Kidney tubule cell (primary cell): Measurements from ENCODE around the gene SMR3A.
A peak's percentile ranks its signal among the peaks of the same experiment; 100 is the strongest.

ENCODE experiments used
- DNase-seq: peaks from one replicate; pipeline ENCODE4 v3.0.0-alpha.2; 2018; ENCODE audit warnings: low spot score

SMR3A gene

DNA sequence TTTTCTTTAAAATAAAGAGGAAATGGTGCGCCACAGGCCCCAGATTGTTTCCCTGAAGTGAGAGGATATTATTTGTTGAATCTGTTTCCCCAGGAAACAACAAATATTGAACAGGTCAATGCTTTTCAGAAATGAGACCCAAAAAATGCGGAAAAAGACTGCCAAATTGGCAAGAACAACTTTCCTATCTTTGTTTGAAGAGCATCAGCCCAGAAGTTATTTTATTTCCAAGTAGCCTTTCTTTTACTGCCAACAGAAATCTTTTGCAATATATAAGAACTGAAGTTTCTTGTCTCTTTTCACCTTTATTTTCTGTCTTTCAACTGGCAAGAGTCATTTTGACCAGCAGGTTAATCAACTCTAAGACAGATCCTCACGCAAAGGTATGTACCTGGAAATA is at the start of gene SMR3A:
SMR3A (plus strand) TSS at position 301 of the 400 bp plus-strand sequence. CDS start 1,356 bp downstream, outside the sequence.
- no peak for DNase-seq

GRCh38 chr4:70313736-70314135 is 46.8 kb upstream of the SMR3A start:
- DNase-seq, result no peak

GRCh38 chr4:70315928-70316327 is 44.6 kb upstream of the SMR3A start:
- DNase-seq, result no peak

GRCh38 chr4:70326052-70326451 is 34.5 kb upstream of the SMR3A start:
- no peak for DNase-seq

- no peak for DNase-seq
Measured at GRCh38 chr4:70334681-70335080, 25.9 kb upstream of the SMR3A start, which contains the start of gene CABS1. TSS of gene CABS1 (plus strand) at chr4:70334981. CDS start at chr4:70335040, 59 bp downstream.

- DNase-seq, result no peak
Measured at GRCh38 chr4:70336043-70336442, 24.5 kb upstream of the SMR3A start.

DNA sequence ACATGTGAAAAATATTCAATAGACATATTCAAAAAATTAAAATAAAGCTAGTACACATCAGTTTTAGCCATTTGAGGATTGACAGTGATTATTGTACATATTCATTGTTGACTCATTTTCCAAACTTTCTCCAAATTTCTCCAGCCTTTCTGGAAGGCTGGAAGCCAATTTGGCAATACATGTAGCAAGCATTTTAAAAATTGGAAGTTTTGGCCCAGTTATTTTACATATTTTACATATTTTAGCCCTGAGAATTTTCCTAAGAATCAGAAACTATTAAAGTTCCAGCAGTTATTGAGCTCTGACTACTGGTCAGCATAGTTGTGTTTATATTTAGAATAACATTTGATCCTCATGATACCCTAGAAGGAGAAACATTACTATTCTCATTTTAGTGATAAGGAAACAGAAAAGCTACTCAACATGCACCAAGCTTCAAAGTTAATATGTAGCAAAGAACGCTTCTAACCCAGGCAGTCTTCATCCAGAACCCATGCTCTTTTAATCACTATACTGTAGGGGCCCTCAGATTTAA is 22.6 kb upstream of the SMR3A start:
- no peak for DNase-seq

DNA sequence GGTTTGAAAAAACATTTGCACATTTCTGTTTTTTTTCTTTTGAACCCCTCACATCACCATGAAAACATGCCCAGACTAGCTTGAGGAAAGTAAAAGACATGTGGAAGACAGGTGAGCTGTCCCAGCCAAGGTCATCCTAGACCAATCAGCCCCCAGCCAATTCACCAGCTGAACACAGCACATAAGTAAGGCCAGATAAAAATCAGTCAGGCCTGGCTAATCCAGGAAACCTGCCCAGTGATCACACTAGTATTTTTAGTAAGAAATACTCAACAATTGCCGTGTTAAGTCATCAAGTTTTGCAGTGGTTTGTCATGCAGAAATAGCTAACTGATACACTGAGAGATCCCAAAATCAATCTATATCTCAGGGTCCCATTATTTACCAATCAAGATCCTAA is 4.4 kb upstream of the SMR3A start:
- peak; percentile 46 for DNase-seq

DNA sequence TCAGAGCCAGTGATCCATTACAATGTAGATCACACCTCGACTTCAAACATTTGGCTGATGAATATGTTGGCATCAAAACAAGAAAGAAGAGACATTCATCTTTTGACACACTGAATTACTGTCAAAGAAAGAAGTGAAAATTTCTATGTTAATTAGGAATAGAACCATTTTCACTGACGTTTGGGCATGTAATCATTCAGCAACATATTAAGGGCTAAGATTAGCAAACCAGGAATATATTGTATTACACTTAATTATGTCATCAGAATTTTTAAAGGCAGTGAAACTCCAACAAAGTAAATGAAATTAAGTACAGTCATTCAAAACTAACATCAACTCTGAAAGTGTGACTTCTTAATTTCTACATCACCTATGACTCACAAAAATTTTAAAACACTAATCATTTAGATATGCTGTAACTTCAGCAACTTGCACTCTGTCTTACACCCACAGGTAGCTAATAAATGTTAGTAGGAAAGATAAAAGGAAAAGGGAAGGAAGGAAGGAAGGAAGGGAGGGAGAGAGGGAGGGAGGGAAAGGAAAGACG is 1.4 kb upstream of the SMR3A start:
- DNase-seq, result peak; percentile 46

GRCh38 chr4:70364002-70364401 is 3.4 kb downstream of the SMR3A start:
- DNase-seq, result no peak

DNA sequence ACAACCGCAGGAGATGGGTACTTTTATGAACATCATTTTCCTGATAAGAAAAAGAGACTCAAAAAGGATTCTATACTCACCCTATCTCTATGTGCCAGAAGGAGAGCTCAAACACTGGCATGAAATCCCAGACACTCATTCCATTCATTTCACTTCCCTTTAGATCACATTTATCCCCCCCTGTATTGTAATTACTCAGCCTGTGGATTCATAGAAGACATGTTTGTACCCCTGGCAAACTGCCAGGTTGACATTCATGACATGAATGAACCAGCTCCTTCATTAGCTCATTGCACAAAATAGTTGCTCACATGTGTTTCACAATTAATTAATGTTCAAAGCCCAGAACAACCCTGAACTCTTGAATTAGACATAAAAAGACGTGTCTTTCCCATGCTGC is 4.9 kb downstream of the SMR3A start:
- peak; percentile 47 for DNase-seq

- DNase-seq, result no peak
Measured at GRCh38 chr4:70367813-70368212, 7.3 kb downstream of the SMR3A start.

- no peak for DNase-seq
Measured at GRCh38 chr4:70371987-70372386, 11.4 kb downstream of the SMR3A start.

DNA sequence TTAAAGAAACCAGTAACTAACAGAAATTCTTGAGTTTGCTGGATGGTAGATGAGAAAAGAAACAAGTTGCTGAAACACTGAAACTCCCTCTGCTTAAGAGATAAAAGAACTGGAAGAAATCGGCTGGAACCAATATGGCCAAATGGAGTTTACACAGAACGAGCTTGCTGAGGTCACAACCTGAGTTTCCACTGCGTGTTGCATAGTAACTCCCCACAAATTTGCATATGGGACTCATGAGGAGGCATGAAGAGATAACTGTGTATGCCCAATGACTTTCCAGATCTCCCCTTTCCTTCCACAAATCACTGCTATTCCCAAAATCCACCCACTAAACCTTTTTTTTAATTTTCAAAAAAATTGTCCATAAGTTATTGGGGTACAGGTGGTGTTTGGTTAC is 12.2 kb downstream of the SMR3A start:
- no peak for DNase-seq

- no peak for DNase-seq
Measured at GRCh38 chr4:70380578-70380977, 20.0 kb downstream of the SMR3A start.

DNA sequence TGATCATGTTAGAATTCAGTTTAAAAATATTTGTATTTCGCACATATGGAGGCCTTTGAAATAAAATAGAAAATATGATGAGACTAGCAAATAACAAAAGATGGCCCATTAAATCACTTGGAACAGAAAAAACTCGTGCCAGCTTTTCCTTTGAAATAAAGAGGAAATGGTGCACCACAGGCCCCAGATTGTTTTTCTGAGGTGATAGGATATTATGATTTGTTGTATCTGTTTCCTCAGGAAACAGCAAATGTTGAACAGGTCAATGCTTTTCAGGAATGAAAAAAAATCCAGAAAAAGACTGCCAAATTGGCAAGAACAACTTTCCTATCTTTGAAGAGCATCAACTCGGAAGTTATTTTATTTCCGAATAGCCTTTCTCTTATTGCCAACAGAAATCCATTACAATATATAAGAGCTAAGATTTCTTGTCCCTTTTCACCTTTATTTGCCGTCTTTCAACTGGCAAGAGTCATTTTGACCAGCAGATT is 22.2 kb downstream of the SMR3A start, which contains the start of gene SMR3B:
SMR3B (plus strand) TSS at position 441 of the 491 bp plus-strand sequence. CDS start 1,380 bp downstream, outside the sequence.
- no peak for DNase-seq

- no peak for DNase-seq
Measured at GRCh38 chr4:70392057-70392776, 31.7 kb downstream of the SMR3A start.

- no peak for DNase-seq
Measured at GRCh38 chr4:70397580-70397979, 37.0 kb downstream of the SMR3A start, which contains the start of gene OPRPN. TSS of gene OPRPN (plus strand) at chr4:70397940. CDS start at chr4:70399286, 1,346 bp downstream.

- DNase-seq, result peak; percentile 49
Measured at GRCh38 chr4:70399319-70399718, 38.8 kb downstream of the SMR3A start.

DNA sequence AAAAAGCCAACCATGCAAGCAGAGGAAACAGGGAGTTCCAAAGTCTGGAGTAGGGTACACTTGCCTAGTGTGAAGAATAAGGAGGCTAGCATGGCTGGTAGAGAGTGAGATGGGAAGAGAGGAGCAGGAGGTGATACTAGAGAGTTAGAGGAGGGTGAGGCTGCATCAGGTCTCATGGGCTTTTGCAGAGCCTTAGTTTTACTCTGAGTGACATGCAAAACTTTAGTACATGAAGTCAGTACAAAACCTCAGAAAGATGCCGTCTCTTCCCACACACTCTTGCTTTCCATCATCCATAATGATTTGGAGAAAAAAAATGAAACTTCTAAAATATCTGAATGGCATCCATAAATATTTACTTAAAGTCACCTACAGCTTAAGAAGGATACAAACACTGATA is 42.2 kb downstream of the SMR3A start:
- no peak for DNase-seq

GRCh38 chr4:70405765-70406164 is 45.2 kb downstream of the SMR3A start:
- peak; percentile 12 for DNase-seq
